Body of pancreas (tissue), 4 donors: Measurements from ENCODE around the gene SPOCD1.

ENCODE experiments used
- POLR2A ChIP-seq, 3 donors: fragments of 450-650 bp; IDR thresholded peaks; one replicate each; pipeline ENCODE4 v1.6.1; 2016; ENCODE audit warnings: antibody characterized with exemption in 3 of 3, mild to moderate bottlenecking in 2 of 3
- TF ChIP-seq, protein P1 (sequence below), 7 experiments: fragments of 450-650 bp in 4 of 7; fragments of 200-600 bp in 3 of 7; sonication (generic) in 3 of 7; IDR thresholded peaks; one replicate each; pipeline ENCODE4 v1.5.1; 2016 to 2019; ENCODE audit warnings: antibody characterized with exemption in 7 of 7

GRCh38 chr1:31791131-31791858, 24.5 kb downstream of the SPOCD1 start:
- TF ChIP-seq, protein P1, sequence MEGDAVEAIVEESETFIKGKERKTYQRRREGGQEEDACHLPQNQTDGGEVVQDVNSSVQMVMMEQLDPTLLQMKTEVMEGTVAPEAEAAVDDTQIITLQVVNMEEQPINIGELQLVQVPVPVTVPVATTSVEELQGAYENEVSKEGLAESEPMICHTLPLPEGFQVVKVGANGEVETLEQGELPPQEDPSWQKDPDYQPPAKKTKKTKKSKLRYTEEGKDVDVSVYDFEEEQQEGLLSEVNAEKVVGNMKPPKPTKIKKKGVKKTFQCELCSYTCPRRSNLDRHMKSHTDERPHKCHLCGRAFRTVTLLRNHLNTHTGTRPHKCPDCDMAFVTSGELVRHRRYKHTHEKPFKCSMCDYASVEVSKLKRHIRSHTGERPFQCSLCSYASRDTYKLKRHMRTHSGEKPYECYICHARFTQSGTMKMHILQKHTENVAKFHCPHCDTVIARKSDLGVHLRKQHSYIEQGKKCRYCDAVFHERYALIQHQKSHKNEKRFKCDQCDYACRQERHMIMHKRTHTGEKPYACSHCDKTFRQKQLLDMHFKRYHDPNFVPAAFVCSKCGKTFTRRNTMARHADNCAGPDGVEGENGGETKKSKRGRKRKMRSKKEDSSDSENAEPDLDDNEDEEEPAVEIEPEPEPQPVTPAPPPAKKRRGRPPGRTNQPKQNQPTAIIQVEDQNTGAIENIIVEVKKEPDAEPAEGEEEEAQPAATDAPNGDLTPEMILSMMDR (IDR thresholded peaks at IDR 0.05), result no peak
- TF ChIP-seq POLR2A (IDR thresholded peaks at IDR 0.05), result no peak
